Measurements from ENCODE around the gene ZDHHC7.

Gene ZDHHC7

DNA sequence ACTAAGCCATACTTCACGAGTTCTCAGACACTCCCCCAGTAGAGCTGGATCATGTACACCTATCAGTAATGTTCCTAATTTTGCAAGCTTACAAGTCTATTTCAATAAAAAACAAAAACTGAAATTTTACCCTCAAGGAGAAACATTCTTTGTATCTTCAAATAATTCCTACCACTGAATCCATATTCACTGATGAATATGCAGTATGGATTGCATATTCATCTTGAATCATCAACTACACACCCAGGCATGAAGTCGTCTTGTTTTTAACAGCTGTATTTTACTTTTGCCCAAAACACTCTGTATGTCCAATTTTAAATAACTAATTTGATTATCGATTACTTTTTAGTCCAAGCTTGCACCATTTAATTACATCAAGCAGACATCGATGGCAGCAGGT, 31.8 kb downstream of the ZDHHC7 start:
- TF ChIP-seq, protein P1, sequence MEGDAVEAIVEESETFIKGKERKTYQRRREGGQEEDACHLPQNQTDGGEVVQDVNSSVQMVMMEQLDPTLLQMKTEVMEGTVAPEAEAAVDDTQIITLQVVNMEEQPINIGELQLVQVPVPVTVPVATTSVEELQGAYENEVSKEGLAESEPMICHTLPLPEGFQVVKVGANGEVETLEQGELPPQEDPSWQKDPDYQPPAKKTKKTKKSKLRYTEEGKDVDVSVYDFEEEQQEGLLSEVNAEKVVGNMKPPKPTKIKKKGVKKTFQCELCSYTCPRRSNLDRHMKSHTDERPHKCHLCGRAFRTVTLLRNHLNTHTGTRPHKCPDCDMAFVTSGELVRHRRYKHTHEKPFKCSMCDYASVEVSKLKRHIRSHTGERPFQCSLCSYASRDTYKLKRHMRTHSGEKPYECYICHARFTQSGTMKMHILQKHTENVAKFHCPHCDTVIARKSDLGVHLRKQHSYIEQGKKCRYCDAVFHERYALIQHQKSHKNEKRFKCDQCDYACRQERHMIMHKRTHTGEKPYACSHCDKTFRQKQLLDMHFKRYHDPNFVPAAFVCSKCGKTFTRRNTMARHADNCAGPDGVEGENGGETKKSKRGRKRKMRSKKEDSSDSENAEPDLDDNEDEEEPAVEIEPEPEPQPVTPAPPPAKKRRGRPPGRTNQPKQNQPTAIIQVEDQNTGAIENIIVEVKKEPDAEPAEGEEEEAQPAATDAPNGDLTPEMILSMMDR (conservative IDR thresholded peaks at IDR 0.05): no peak
- H3K27ac ChIP-seq: no peak overlapping the region

DNA sequence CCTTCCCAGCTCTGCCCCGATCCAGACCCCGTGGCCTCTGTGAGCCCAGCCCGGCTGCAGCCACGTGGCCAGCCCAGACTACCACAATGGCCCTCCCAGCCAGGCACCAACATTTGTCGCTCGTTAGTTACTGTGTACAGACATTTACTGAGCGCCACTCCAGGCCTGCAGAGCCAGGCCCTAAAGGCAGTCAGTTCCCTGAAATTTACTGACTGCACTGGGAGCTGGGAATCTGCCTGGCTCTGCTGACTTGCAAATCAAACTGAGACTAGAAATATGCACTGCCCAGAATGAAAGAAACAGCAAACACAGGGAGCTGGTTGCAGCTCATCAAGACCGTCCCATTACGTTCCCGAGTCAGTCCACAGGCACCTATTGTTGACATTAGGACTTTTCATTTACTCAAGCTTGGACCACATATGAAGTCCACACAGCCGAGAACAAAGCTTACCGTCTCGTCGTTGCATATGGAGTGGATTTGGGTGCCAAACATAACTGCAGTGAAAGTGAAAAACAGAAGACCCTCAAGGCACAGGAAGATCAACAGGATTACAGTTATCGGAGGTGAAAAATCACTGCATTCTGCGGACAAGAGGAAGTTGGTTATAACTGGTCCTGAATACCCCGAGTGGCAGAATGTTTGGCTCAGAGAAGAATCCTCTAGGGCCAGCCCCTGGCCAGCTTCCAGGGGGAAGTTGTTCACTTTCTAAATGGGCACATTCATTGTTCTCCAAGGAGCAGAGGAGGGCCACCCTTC, 34.5 kb downstream of the ZDHHC7 start:
- H3K27ac ChIP-seq: no peak overlapping the region
- TF ChIP-seq, protein P1 (conservative IDR thresholded peaks at IDR 0.05): no peak

DNA sequence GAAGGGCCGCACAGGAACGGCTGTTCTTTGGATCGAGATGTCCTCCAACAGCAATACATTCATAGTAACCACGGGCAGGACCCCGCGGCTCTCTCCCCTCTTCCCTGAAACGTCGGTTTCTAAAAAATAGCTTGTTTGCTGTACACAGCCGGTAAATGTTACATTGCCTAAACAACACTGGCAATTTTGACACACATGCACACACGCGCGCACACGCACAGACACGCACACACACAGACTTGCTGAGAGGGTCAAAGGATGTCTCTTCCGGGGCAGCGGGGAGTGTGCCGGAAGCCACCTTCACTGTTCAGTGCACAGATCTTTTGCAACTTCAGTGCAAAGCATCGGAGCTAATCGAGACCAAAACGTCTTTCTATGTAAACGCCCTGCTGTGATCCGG, 35.8 kb downstream of the ZDHHC7 start:
- TF ChIP-seq, protein P1 (conservative IDR thresholded peaks at IDR 0.05): no peak

DNA sequence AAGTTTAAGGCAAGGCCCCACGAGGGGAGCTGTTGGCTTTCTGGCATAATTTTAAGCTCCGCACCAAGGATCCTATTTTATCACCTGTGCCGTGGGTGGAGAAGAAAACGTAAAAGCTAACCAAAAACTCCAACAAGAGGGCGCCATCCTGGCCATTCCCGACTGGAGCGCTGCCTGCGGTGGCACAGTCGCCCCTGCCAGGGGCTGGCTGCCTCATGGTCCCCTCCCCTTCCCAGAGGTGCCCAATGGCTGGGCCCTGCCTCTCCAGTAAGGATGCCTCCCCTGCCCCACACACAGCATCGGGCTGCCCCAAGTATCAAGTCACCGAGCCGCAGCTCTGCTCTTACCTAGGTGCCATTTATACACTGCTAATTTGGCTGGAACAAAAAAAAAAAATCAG, 36.3 kb downstream of the ZDHHC7 start:
- no peak overlapping the region for H3K27ac ChIP-seq
- TF ChIP-seq, protein P1 (conservative IDR thresholded peaks at IDR 0.05): no peak

More for the DNA sequence above, 35.8 kb downstream of the ZDHHC7 start:
- no peak overlapping the region for H3K27ac ChIP-seq

DNA sequence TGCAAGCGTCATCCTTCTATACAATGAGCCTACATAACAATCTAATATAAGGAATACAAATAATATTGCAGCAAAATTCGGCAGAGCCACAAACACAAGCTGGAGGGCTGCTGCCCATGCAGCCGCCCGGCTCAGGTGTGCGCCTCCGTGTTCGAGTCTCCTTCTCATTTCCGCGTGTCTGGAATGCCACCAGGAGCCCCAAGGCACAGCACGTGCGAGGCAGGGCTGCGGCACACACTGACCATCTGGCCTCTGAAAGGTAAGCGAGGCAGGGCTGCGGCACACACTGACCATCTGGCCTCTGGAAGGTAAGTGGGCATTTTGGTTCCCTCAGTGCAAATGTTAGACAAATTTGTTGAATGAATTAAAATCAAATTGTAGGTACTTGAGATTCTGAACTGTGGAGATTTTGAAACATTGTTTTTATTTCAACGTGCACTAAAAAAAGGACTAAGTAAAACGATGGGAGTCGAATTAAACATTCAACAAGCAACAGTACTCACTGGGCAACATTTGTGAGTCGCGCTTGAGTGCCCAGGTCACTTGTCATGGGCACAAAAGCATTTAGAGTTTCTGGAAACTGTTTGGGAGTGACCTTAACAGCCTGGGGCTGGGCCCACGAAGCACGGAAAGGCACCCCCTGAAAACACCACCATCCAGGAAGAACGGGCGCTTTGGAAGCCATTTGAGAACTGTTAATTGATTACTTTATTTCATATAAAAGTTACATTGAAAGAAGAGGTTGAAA, 37.4 kb downstream of the ZDHHC7 start:
- no peak overlapping the region for H3K27ac ChIP-seq
- TF ChIP-seq, protein P1 (conservative IDR thresholded peaks at IDR 0.05): no peak

DNA sequence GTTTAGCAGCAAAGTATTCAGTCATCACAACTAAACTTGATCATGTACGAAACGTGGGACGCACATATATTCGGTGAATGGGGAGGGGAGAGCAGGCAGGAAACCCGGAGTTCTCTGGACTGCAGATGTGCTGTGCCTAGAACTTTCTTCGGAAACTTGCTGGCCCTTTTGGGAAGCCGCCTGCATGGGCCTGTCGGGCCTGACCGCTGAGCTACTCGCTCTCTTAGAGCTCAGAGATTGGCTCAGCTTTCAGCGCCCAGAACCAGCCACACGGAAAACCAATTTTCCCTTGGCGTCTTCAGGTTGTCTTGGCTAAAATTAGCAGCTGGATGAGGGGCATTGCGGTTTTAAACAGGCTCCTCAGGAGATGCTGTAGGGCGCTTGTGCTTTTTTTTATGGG, 38.1 kb downstream of the ZDHHC7 start:
- H3K27ac ChIP-seq: no peak overlapping the region
- TF ChIP-seq, protein P1 (conservative IDR thresholded peaks at IDR 0.05): no peak

DNA sequence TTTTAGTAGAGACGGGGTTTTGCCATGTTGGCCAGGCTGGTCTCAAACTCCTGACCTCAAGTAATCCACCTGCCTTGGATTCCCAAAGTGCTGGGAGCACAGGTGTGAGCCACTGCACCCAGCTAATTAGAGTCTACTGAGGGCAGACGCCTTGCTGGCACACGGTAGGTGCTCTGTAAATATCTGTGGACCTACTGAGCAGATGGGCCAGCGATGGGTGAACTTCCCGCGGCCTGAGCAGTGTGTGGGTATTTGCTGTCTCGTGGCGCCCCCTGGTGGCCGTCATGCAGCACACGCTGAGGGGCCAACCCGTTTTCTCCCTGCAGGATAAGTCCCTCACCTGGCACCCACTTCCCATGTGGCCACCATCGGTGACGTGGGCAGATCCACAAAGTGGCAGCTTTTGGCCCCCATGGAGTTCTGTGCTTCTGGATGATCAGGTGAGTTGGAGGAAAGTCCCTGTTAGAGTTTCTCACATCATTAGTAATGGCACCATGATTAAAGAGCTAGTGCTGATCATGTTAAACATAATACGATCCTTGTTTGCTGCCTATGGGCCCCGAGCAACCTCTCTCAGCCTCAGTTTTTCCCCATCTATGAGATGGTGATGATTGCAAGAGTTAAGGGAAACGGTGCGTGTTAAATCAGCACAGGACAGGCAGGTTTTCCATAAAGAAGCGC, 40.7 kb downstream of the ZDHHC7 start:
- no peak overlapping the region for H3K27ac ChIP-seq
- TF ChIP-seq, protein P1 (conservative IDR thresholded peaks at IDR 0.05): no peak
